NK-92 treated with Interleukin-12 subunit alpha and Interleukin-12 subunit beta, amount 100 ng/mL, for 24 hours (cell line): ENCODE results near the gene ZBTB43.
"Not testable (repeated sequence)": the region's sequence is repeated elsewhere in the genome, so short reads cannot be mapped to it uniquely, and the experiment has no call there.

Source experiments
- DNase-seq: peaks from one replicate; lab custom pipeline; 2025; lab: John Stamatoyannopoulos, UW

The ZBTB43 gene

DNA sequence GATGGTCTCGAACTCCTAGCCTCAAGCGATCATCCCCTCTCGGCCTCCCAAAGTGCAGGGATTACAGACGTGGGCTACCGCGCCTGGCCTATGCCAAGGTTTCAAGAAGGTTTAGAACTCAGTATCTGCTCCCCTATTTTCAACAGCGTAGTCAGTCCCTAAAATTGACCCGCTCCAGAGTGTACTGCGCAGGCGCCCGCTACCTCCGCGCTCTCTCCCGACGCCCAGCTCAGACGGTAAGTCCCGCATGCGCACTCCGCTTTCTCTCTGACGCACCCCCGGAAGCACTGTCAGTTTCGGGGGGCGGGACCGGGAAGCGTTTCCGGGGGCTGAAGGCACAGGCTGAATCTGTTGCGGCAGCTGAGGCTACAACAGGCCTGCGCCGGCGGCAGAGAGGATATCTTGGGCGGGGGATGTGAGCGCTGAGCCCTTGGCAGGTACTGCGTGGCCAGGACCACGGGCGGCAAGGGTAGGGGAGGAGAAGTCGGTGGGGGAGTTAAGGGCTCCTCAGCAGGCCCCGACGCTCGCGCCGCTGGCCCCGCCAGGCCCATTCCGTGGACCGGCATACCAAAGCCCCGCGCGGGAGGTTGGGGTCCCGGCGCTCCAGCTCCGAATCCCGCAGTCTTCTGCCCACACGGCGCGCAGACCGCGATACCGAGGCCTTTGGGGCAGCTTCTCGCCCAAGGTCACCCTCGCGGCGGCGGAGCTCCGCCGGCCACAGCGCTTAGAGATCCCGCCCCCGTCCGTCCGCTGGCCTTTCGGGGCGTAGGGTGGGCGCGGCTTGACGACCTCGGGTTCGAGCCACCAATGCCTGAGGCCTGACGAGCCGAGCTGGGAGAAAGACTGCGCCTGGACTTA lies at the start of gene ZBTB43:
ZBTB43 (plus strand) TSS at position 345 of the 858 bp plus-strand sequence. CDS start 27,470 bp downstream, outside the sequence.
- peak; percentile 95 for DNase-seq

- DNase-seq: no peak
Observed at GRCh38 chr9:126755317-126755875, 49.4 kb upstream of the ZBTB43 start.

DNA sequence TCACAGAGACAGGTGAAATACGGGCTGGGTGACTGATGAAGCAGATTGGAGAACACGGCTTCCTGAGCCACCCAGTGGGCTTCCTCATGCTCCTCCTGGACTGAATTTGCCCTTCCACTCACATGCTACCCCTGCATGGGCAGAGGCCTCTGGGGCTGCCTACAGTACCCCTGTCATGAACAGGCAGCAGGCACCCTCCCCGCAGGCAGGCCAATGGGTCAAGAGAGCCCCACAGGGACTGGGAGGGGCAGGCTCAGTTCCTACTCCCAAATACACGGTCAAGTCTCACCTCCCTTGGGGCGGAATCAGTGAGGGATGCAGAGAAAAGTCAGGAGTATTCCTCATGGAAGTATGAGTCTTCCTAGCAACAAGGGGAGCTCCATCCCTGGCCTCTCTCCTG lies 48.6 kb upstream of the ZBTB43 start:
- DNase-seq: no peak

GRCh38 chr9:126756876-126757415 lies 47.9 kb upstream of the ZBTB43 start:
- no peak for DNase-seq

DNA sequence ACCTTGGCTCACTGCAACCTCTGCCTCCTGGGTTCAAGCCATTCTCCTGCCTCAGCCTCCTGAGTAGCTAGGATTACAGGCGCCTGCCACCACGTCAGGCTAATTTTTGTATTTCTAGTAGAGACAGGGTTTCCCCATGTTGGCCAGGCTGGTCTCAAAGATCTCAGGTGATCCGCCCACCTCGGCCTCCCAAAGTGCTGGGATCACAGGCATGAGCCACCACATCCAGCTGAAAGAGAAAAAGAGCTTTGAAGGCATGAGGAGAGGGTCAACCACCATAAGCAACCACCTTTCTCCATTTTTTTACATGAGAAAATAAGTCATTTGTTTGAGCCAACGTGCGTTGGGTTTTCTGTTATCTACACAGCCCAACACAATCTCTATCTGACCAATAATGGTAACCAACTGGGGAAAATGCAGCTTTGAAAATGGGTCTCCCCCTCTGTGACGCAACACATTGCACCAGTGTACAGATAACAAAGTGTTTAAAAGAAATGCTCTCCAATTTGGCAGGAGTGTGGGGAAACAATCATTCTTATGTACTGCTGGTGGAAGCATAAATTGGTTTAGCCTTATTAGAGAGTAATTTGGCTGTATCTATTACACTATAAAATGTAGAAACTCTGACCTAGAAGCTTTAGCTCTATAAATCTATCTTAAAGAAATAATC lies 45.8 kb upstream of the ZBTB43 start:
- DNase-seq: no peak

- no peak for DNase-seq
Observed at GRCh38 chr9:126761274-126761673, 43.6 kb upstream of the ZBTB43 start.

DNA sequence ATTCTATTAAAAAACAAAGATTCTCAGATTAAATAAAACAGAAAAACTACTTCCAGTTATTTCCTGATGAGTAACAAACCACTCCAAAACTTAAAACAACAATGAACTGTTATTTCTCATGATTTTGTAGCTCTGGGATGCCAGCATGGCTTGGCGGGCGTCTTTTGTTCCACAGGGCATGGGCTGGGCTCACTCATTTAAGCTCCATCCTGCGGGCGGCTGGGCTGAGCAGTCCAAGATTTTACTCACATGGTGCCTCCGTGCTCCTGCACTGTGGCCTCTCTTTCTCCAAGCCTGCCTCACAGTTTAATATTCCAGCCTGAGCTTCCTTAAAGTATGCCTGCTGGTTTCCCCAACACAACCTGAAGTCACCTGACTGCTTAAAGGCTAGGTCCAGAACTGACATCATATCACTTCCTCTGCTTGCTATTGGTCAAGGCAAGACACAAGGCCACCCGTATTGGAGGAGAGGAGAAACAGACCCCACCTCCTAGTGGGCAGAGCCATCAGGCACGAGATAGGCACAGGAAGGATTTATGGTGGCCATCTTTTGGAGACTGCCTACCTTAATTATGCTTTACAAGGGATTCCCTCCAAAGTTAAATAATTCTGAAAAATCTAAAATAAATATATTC lies 41.6 kb upstream of the ZBTB43 start:
- no peak for DNase-seq

DNA sequence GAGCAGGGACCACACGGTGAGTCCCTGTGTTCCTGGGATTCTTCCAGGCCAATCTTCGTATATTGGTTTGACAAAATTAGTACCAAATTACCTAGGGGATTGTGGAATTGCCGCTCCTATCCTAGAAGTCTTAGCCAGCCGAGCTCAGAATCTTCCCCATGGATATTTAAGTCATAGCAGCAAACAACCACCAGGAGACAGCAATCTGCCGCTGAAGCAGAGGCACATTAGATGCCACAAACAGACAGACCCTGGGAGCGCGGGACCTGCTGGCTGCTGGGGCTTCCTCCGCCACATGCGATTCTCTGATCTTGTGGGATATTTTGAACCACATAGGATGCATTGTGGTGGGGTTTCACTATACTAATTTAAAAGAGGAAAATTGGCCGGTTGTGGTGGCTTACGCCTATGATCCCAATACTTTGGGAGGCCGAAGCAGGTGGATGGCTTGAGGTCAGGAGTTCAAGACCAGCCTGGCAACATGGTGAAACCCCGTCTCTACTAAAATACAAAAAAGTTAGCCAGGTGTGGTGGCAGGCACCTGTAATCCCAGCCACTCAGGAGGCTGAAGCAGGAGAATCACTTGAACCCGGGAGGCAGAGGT lies 31.7 kb upstream of the ZBTB43 start:
- DNase-seq: no peak

- DNase-seq: no peak
Observed at GRCh38 chr9:126775926-126776325, 28.9 kb upstream of the ZBTB43 start.

DNA sequence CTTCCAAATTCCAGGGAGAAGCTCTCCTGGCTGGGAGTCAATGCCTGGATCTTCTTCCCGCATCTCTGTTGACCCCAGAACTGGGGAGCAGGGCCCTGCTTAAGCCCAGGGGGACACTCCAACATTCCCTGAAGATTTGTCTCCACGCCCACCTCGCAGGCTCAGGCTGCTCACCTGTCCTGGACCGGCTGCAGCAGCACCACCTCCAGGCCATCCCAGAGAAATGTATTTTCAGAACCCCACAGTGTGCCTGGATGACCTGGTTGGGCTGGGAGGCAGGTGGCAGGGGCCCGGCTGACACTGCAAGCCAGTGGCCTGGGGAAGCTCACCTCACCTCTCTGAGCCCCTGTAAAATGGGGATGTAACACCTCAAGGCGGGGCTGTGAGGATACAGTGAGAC lies 27.1 kb upstream of the ZBTB43 start:
- no peak for DNase-seq

DNA sequence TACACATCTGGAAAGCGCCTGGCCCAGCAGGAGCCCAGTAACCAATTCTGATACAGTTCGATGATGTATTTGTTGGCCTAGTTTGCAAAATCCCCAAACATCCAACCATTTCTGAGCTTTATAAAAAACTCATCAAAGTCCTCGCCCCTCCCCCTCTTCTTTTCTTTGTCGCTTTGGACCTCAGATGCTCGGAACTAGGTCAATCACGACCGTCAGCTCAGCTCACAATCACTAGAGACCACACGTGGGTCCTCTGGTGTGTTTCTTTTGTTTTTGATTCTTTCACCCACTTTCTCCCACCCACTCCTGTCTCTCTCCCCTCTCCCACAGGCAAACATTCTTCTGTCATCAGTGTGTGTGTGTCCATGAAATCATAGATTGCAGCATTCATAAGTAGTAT lies 26.7 kb upstream of the ZBTB43 start:
- DNase-seq: no peak

GRCh38 chr9:126778696-126779095 lies 26.1 kb upstream of the ZBTB43 start:
- not testable (repeated sequence) for DNase-seq

DNA sequence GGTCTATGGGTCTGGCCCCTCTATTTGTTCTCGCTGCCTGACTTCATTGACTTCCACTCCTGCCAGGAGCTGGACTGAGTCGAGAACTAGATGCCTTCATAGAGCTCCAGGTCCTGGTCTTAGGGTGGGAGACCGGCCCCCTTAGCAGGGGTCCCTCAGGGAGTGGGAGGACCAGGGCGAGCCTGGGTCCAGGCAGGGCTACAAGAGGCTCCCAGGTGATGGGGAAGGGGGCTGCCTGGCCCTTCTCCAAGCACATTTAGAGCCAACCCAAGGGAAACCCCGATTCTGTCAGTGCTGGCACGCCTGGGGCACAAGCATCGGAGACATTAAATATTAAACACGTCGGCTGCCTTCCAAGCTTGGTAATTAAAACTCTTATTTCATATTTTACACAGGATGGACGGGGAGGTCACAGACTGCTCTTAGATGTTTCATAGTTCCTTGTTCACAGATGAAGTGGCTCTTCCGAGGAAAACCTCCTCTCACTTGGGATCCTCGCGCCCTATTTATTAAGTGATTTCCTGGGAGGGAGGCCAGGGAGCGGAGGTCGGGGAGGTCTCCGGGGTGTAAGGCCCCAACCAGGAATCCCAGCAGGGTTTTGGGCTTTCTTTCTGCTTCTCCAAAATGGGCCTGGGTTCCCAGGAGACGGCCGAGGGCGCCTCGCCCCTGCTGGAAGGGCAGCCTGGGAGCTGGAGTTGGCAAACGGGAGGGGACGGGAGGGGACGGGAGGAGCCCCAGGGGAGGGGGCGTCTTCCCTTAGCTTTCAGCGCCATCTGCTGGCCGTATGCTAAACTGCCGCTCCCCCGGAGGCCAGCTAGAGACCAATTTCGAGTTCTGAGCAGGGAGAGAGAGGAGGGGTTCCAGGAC lies 23.4 kb upstream of the ZBTB43 start:
- DNase-seq: peak; percentile 31

GRCh38 chr9:126782053-126782388 lies 22.8 kb upstream of the ZBTB43 start:
- no peak for DNase-seq

- no peak for DNase-seq
Observed at GRCh38 chr9:126783949-126784348, 20.9 kb upstream of the ZBTB43 start.

- no peak for DNase-seq
Observed at GRCh38 chr9:126784401-126784800, 20.4 kb upstream of the ZBTB43 start.

DNA sequence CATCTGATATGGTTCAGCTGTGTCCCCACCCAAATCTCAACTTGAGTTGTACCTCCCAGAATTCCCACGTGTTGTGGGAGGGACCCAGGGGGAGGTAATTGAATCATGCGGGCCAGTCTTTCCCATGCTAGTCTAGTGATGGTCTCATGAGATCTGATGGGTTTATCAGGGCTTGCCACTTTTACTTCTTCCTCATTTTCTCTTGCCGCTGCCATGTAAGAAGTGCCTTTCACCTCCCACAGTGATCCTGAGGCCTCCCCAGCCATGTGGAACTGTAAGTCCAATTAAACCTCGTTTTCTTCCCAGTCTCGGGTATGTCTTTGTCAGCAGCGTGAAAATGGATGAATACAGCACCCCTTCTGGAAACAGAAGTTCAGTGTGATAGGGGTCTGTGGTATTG lies 20.0 kb upstream of the ZBTB43 start:
- not testable (repeated sequence) for DNase-seq

- no peak for DNase-seq
Observed at GRCh38 chr9:126788046-126788445, 16.8 kb upstream of the ZBTB43 start.

- DNase-seq: peak; percentile 36
Observed at GRCh38 chr9:126788634-126789349, 16.0 kb upstream of the ZBTB43 start.

DNA sequence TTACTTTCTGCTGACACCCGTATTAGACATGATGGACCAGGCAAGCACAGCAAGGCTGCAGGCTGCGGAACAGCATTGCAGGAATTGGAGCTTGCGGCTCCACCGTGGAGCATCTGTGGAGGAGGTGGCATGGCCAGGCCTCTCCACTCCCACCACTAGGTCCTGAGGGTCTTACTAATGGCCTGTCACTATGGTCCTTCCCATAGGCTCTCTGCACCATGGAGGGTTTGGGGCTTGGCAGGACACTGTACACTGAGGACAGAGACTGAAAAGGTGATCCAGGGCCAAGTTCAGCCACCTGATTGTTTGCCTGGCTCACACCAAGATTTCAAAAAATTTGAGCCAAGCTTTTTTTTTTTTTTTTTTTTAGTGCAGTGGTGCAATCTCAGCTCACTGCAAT lies 14.3 kb upstream of the ZBTB43 start:
- DNase-seq: no peak
